SH-SY5Y (cell line): ENCODE data around the gene TMEM117.

Experiments
- GATA2 ChIP-seq: IDR thresholded peaks from 2 replicates; pipeline ENCODE4 v1.6.1; 2011; ENCODE audit warnings: mild to moderate bottlenecking, low read depth, low read length
- GATA3 ChIP-seq: IDR thresholded peaks from 2 replicates; pipeline ENCODE4 v1.6.1; 2011; ENCODE audit warnings: low read depth, mild to moderate bottlenecking, low read length, moderate library complexity

GRCh38 chr12:43812057-43812456, 23.8 kb upstream of the TMEM117 start:
- TF ChIP-seq GATA3 = no peak
- TF ChIP-seq GATA2 = no peak
